Pancreas (tissue), 10 donors: ENCODE results near the gene PACSIN1. TPM values are rescaled to one million over a fixed set of nuclear protein-coding genes. Genes with fewer than 3 reads are reported as not detected.

Experiments
- ATAC-seq, 4 donors: fragments of 200-7000 bp; cut with Tn5 transposase; one replicate each; pipeline versions ENCODE4 v1.8.0 to v1.9.1; 2020; ENCODE audit warnings: mild to moderate bottlenecking in 4 of 4, moderate library complexity in 4 of 4
- DNase-seq, 6 donors: peaks; one replicate each; pipeline ENCODE4 v3.0.0-alpha.2; 2020
- FAIRE-seq: peaks from 2 replicates; lab custom pipeline; 2012; peaks lifted over from hg19 to GRCh38; lab: Jason Lieb, UNC
- H3K27ac ChIP-seq, 4 donors: fragments of 200-600 bp; sonication (generic); 1 replicate in 3 of 4; 2 replicates in 1 of 4; pipeline versions ENCODE4 v1.5.0 to v1.8.0; 2020
- H3K27me3 ChIP-seq, 4 donors: fragments of 200-600 bp; one replicate each; pipeline ENCODE4 v1.8.0; 2021
- H3K36me3 ChIP-seq, 3 donors: fragments of 200-600 bp; sonication (generic) in 1 of 3; one replicate each; pipeline versions ENCODE4 v1.5.0 to v1.8.0; 2020 to 2021
- H3K4me1 ChIP-seq, 3 donors: fragments of 200-600 bp; one replicate each; pipeline ENCODE4 v1.8.0; 2021
- H3K4me3 ChIP-seq, 4 donors: fragments of 200-600 bp; sonication (generic) in 2 of 4; one replicate each; pipeline versions ENCODE4 v1.5.0 to v1.8.0; 2020 to 2021
- H3K9me3 ChIP-seq, 4 donors: fragments of 200-600 bp; one replicate each; pipeline ENCODE4 v1.8.0; 2021
- CTCF ChIP-seq, 4 donors: fragments of 200-600 bp; sonication (generic) in 3 of 4; IDR thresholded peaks; one replicate each; pipeline versions ENCODE4 v1.5.0 to v1.8.0; 2021; ENCODE audit warnings: antibody characterized with exemption in 4 of 4
- WGBS, 2 donors: extraction: QIAGEN DNeasy Blood & Tissue Kit; methylation state at CpG; one replicate each; pipeline ENCODE4 v1.1.7; 2013; 5-methylcytosine and 5-hydroxymethylcytosine counted together
- intact Hi-C, 3 donors: fragments of 100-400 bp; cut with DNase I; formaldehyde crosslinking; loops; one replicate each; pipeline versions ENCODE4 v1.11.1 to v1.14.2; 2022
- polyA plus RNA-seq, 2 donors: library from polyadenylated mRNA; stranded (reverse); fragments of 200-250 nt; gene quantifications; one replicate each; pipeline ENCODE4 v1.2.3, GENCODE V29; 2013
- total RNA-seq, 6 donors: library from RNA; stranded (reverse); fragmentation: NEBNext Ultra II Directional in 4 of 6; extraction: Animal tissue kit (Norgen Biotek cat#: 25700) in 4 of 6; gene quantifications; one replicate each; pipeline versions ENCODE4 v1.2.1 to v1.2.4, GENCODE V29; 2021 to 2023
- donor health status: healthy with polysubstance abuse.
- donor health status: DM: no; HTN: no; CAD: no; lungs with moderate emphysema.
- donor health status: DM: no; HTN: no; CAD: no.
- donor health status: control.
- donor health status: control.
- donor health status: Bipolar disorder and iron deficiency.
- donor health status: DM: yes; HTN: yes; CAD: no.
- donor health status: DM: no; HTN: no; CAD: no.
- donor health status: DM: no; HTN: no; CAD: no.
- donor health status: DM: yes; HTN: yes; CAD: no.

The PACSIN1 gene
- total and polyA plus RNA-seq, 8 donors, result 0.25 to 2.0 (median 0.71) TPM

- Histone ChIP-seq H3K4me3 (no peak overlapping the region), H3K9me3 (no peaks in the 10 kb centered on the region), H3K36me3 (no peaks in the 10 kb centered on the region), H3K27me3 (no peaks in the 10 kb centered on the region), H3K4me1 (no peaks in the 10 kb centered on the region), H3K27ac (no peak overlapping the region)
- FAIRE-seq (no peak), ATAC-seq (no peak), DNase-seq (peak in 1 of 6 donors; percentile 26)
- WGBS, 2 donors, result 95 to 96% methylated on average over 4 of the region's 4 CpGs
- no peak for TF ChIP-seq CTCF (IDR thresholded peaks at IDR 0.05)
- intact Hi-C loops, result no loop called here
Observed at GRCh38 chr6:34581561-34581920, 115.7 kb downstream of the PACSIN1 start.

GRCh38 chr6:34583461-34583860 is 117.6 kb downstream of the PACSIN1 start:
- no peak for FAIRE-seq

GRCh38 chr6:34583861-34584604 is 118.2 kb downstream of the PACSIN1 start:
- FAIRE-seq, result no peak
- 72 to 79% methylated on average over 5 of the region's 5 CpGs for WGBS, 2 donors
- ATAC-seq, result no peak
- Histone ChIP-seq H3K36me3 (peaks cover 0 to 2% (median 0%) of the 10 kb centered on the region in 3 donors), H3K4me3 (no peak overlapping the region), H3K4me1 (no peaks in the 10 kb centered on the region), H3K9me3 (no peaks in the 10 kb centered on the region), H3K27ac (no peak overlapping the region), H3K27me3 (no peaks in the 10 kb centered on the region)
- intact Hi-C loops, result no loop called here
- TF ChIP-seq CTCF (IDR thresholded peaks at IDR 0.05), result no peak
- DNase-seq, result peak in 1 of 6 donors; percentile 34

More at GRCh38 chr6:34583461-34583860, 117.6 kb downstream of the PACSIN1 start:
- ATAC-seq (peak in 2 of 4 donors; percentile 46 to 53), DNase-seq (peak in 1 of 6 donors; percentile 45)
- H3K4me1 ChIP-seq, result no peaks in the 10 kb centered on the region
- intact Hi-C loops, result no loop called here
- no peak overlapping the region for H3K27ac ChIP-seq
- H3K9me3 ChIP-seq, result no peaks in the 10 kb centered on the region
- TF ChIP-seq CTCF (IDR thresholded peaks at IDR 0.05), result no peak
- no peaks in the 10 kb centered on the region for H3K27me3 ChIP-seq
- H3K36me3 ChIP-seq, result no peaks in the 10 kb centered on the region
- 94 to 99% methylated on average over 6 of the region's 6 CpGs for WGBS, 2 donors
- H3K4me3 ChIP-seq, result no peak overlapping the region

GRCh38 chr6:34584694-34585093 is 118.8 kb downstream of the PACSIN1 start:
- DNase-seq (peak in 1 of 6 donors; percentile 7), FAIRE-seq (no peak), ATAC-seq (no peak)
- intact Hi-C loops, result no loop called here
- H3K27me3 ChIP-seq, result no peaks in the 10 kb centered on the region
- peaks cover 0 to 9% (median 0%) of the 10 kb centered on the region in 3 donors for H3K36me3 ChIP-seq
- TF ChIP-seq CTCF (IDR thresholded peaks at IDR 0.05), result no peak
- no peak overlapping the region for H3K27ac ChIP-seq
- no peak overlapping the region for H3K4me3 ChIP-seq
- no peaks in the 10 kb centered on the region for H3K9me3 ChIP-seq
- no peaks in the 10 kb centered on the region for H3K4me1 ChIP-seq
- 96 to 98% methylated on average over 9 of the region's 9 CpGs for WGBS, 2 donors

Other genes starting within 250 kb of the PACSIN1 start
- gene HMGA1, start 229.2 kb upstream of the PACSIN1 start, total RNA-seq, result 10 to 100 TPM; 19.0 to 38.7 (median 25.8) TPM
- gene HMGA1, start 229.2 kb upstream of the PACSIN1 start, polyA plus RNA-seq, result 10 to 100 TPM; 17.0 to 19.7 TPM
- 10 to 100 TPM in 1 of 6 donors, 1 to 10 TPM in 5; 5.9 to 12.4 (median 7.1) TPM for gene SMIM29, start 217.1 kb upstream of the PACSIN1 start, total RNA-seq
- gene SMIM29, start 217.1 kb upstream of the PACSIN1 start, polyA plus RNA-seq, result 10 to 100 TPM; 29.9 to 35.0 TPM
- gene NUDT3, start 73.4 kb upstream of the PACSIN1 start, total RNA-seq, result 10 to 100 TPM; 10.7 to 20.7 (median 16.0) TPM
- gene NUDT3, start 73.4 kb upstream of the PACSIN1 start, polyA plus RNA-seq, result 10 to 100 TPM in 1 of 2 donors, 1 to 10 TPM in 1; 7.1 to 12.0 TPM
- gene RPS10, start 40.0 kb upstream of the PACSIN1 start, total RNA-seq, result 1,000 to 10,000 TPM in 2 of 6 donors, 100 to 1,000 TPM in 4; 565 to 1,127 (median 903) TPM
- 1,000 to 10,000 TPM; 1,140 to 1,334 TPM for gene RPS10, start 40.0 kb upstream of the PACSIN1 start, polyA plus RNA-seq
- 1 to 10 TPM in 1 of 6 donors, under 1 TPM in 5; 0.24 to 1.2 (median 0.49) TPM for gene SPDEF, start 90.3 kb downstream of the PACSIN1 start, total RNA-seq
- gene SPDEF, start 90.3 kb downstream of the PACSIN1 start, polyA plus RNA-seq, result under 1 TPM; 0.42 to 0.59 TPM
- 10 to 100 TPM; 18.7 to 32.9 (median 25.2) TPM for gene ILRUN, start 230.7 kb downstream of the PACSIN1 start, total RNA-seq
- gene ILRUN, start 230.7 kb downstream of the PACSIN1 start, polyA plus RNA-seq, result 10 to 100 TPM; 14.6 to 16.7 TPM